GM12864 (cell line): ENCODE data around the gene TAF1C.

ENCODE experiments used
- DNase-seq: peaks from one replicate; pipeline ENCODE4 v3.0.0-alpha.2; 2011; ENCODE audit warnings: low read depth
- H3K4me3 ChIP-seq: 2 replicates; pipeline ENCODE4 v1.5.1; 2011; ENCODE audit warnings: mild to moderate bottlenecking, low read depth, low read length, control low read depth
- TF ChIP-seq, protein P1 (sequence below): IDR thresholded peaks from 2 replicates; pipeline ENCODE4 v1.5.1; 2011; ENCODE audit warnings: low read depth, mild to moderate bottlenecking, moderate library complexity, low read length, control low read depth, inconsistent platforms; ENCODE audit errors: missing control alignments

The TAF1C gene

DNA sequence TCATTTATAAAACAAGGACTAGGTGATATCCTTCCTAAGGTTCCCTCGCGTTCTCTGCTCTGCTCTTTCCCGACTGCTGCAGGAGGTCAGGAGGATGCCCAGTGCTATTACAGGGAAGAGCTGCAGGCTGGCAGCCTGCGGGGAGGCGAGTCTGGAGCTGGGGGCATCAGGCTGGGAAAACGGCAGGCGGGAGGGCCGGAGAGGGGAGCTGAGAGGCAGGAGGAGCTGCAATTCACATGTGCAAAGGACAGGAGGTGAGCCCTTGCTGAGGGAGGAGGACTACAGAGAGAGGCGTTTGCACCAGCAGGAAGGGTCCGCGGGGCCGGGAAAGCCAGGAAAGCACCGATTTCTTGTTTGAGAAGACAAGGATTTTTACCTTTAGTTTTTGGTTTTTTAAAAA, 12.2 kb upstream of the TAF1C start:
- no peak overlapping the region for H3K4me3 ChIP-seq
- TF ChIP-seq, protein P1, sequence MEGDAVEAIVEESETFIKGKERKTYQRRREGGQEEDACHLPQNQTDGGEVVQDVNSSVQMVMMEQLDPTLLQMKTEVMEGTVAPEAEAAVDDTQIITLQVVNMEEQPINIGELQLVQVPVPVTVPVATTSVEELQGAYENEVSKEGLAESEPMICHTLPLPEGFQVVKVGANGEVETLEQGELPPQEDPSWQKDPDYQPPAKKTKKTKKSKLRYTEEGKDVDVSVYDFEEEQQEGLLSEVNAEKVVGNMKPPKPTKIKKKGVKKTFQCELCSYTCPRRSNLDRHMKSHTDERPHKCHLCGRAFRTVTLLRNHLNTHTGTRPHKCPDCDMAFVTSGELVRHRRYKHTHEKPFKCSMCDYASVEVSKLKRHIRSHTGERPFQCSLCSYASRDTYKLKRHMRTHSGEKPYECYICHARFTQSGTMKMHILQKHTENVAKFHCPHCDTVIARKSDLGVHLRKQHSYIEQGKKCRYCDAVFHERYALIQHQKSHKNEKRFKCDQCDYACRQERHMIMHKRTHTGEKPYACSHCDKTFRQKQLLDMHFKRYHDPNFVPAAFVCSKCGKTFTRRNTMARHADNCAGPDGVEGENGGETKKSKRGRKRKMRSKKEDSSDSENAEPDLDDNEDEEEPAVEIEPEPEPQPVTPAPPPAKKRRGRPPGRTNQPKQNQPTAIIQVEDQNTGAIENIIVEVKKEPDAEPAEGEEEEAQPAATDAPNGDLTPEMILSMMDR: no peak
- no peak for DNase-seq

DNA sequence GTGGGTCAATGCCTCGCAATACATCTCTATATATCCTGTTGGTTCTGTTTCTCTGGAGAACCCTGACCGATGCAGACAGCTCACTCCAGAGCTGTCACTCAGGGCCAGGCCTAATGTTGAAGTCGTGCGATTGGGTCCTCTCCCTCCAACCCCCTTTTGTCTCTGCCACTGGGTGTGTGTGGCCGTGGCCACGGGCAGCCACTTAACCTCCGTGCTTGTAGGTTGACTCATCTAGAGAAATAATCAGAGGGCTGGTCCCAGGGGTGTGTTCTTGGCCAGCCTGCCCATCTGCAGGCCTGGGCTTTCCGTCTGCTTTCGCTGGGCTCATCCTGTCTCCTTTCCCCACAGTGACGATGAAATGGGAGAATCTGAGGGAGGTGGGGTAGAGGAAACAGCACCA, 11.5 kb upstream of the TAF1C start:
- no peak for DNase-seq
- H3K4me3 ChIP-seq: no peak overlapping the region
- TF ChIP-seq, protein P1: no peak

DNA sequence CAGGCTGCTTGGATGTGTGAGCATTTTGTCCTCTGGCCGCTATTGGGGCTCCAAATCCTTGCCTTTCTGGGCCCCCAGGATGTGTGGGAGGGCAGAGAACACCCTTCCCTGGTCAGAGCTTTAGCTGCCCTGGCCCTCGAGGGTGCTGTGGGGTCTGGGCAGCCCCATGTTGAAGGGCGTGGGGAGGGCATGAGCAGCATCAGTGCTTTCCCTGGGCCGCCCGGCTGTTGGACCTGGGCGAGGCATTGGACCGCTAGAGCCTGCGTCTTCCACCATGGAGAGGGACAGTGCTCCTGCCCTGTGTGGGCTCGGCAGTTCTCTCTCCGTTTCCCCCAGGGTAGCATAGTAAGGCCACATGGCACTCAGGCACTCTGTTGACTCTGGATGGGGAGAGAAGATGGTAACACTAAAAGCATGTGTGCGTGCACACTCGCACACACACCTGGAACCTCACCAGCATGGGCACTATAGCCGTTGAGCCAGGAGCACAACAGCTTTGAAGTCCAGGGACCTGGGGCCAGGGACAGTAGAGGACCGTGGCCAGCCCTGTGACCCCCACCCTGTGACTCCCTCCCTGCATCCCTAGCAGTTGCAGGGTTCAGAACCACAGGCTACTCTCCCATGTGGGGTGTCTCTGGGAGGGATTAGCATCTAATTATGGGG, 10.7 kb upstream of the TAF1C start:
- DNase-seq: no peak
- H3K4me3 ChIP-seq: no peak overlapping the region
- TF ChIP-seq, protein P1: no peak

DNA sequence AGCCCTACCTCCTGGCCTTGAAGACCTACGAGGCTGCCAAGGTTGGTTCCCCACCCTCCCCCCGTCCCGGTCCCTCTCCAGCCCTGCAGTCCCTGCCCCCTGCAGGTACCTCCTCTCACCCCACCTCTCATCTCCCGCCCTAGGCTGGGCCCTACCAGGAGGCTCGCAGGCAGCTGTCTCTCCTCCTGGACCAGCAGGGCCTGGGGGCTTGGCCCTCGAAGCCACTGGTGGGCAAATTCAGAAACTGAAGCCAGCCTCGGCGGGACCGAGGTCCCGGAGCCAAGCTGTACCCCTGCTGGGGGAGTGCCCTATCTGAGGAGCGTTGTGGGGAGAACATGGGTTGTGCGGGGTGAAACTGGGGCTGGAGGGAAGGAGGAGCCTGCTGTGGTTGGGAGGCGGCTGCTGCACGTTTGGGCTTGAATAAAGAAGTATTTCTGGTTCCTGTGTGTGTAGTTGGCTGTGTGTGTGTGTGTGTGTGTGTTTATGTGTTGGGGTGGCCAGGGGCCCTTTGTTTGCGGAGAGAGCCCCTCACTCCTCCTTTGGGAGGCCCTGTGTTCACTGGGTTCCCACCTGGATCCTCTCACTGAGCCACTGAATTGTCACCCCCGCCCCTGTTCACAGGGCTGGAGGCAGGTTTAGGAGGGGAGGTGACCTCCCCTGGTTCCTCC, 10.0 kb upstream of the TAF1C start:
- DNase-seq: no peak
- no peak overlapping the region for H3K4me3 ChIP-seq
- TF ChIP-seq, protein P1: no peak

DNA sequence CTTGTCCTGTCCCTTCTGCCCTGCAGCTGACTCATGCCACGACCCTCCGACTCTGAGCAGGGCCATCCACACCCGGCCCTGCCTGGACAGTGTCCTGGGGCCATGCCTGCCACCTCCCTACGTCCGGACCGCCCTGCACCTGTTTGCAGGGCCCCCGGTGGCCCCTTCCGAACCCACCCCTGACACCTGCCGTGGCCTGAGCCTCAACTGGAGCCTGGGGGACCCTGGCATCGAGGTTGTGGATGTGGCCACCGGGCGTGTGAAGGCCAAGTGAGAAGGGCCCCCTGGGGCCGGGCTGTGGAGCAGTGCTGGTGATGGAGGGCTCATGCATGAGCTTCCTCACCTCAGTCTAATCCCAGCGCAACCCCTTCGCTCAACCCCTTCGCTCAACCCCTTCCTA, 9.2 kb upstream of the TAF1C start:
- TF ChIP-seq, protein P1: no peak
- H3K4me3 ChIP-seq: no peak overlapping the region
- DNase-seq: no peak

DNA sequence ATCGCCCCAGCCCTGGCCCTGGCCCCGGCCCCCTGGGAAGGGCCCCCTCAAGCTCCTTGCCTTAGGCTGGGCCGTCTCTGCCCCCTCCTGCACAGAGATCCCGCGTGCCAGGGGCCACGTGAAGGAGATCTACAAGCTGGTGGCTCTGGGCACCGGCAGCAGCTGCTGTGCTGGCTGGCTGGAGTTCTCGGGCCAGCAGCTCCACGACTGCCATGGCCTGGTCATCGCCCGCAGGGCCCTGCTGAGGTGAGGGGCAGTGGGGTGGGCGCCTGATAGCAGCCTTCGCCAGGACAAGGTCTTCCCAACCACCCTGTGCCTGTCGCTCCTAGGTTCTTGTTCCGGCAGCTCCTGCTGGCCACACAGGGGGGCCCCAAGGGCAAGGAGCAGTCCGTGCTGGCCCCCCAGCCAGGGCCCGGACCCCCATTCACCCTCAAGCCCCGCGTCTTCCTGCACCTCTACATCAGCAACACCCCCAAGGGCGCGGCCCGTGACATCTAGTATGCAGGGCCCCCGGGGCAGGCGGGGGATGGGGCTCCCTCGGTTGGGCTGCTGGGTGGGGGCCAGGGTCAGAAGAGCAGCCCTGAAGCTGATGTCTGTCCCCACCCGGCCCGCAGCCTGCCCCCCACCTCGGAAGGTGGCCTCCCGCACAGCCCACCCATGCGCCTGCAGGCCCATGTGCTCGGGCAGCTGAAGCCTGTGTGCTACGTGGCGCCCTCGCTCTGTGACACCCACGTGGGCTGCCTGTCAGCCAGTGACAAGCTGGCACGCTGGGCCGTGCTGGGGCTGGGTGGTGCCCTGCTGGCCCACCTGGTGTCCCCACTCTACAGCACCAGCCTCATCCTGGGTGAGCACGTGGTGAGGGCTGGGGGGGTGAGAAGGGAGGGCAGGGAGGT, 8.6 kb upstream of the TAF1C start:
- TF ChIP-seq, protein P1: no peak
- no peak overlapping the region for H3K4me3 ChIP-seq
- no peak for DNase-seq
